GM15510 (cell line): ENCODE measurements around the gene SERINC3.

ENCODE experiments used
- POLR2A ChIP-seq: IDR thresholded peaks from 3 replicates; pipeline ENCODE4 v1.6.1; 2011; ENCODE audit warnings: borderline replicate concordance; ENCODE audit not compliant: insufficient read length; ENCODE audit errors: extremely low read depth

The SERINC3 gene

GRCh38 chr20:44485830-44486198 lies 36.1 kb downstream of the SERINC3 start:
- TF ChIP-seq POLR2A: no peak

DNA sequence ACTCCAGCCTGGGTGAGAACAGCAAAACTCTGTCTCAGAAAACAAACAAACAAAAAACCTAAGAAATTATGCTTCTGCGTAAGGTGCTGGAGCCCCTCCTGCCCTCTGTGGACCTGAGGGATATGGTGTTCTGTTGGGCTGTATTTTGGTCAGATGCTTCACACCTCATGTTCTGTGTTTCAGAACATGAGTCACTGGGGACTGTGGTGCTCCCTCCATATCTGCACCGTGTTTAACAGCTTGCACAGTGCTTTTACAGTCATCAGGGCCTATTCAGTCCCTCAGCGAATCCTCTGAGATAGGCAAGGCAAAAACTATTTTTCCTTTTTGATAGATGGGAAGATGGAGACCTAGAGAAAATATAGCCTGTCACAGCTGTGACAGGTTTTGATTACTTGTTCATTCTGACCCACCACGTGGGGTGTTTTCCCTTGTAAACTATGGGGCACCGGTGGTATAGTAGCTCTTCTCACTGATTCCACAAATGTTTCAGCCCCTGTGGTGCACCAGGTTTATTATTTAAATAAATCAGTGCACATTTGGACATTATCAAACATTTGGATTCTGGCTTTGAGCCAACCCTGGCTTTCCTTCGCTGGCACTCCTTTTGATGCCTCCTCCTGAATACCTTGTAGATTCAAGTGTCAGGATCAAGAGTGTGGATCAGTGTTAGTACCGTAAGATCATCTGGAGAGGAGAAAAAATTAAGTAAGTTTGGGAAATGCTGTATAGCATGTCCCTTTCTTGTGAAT lies 36.6 kb downstream of the SERINC3 start:
- TF ChIP-seq POLR2A: no peak

DNA sequence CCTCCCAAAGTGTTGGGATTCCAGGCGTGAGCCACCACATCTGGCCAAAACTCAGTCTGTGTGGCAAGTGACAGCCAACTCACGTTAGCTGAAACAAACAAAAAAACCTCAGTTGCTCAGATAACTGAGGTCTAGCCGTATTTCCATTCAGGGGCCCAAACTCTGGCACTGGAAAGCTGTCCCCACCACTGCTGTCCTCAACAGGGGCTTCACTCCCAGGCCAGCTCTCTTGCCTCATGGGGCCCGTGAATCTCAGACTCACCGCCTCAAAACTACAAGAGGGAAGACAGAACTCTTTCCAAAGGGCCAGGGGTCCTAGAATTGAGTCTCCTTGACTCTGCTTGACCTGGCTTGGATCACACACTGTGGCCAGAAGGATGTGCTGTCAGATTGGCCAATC lies 38.8 kb downstream of the SERINC3 start:
- no peak for TF ChIP-seq POLR2A

DNA sequence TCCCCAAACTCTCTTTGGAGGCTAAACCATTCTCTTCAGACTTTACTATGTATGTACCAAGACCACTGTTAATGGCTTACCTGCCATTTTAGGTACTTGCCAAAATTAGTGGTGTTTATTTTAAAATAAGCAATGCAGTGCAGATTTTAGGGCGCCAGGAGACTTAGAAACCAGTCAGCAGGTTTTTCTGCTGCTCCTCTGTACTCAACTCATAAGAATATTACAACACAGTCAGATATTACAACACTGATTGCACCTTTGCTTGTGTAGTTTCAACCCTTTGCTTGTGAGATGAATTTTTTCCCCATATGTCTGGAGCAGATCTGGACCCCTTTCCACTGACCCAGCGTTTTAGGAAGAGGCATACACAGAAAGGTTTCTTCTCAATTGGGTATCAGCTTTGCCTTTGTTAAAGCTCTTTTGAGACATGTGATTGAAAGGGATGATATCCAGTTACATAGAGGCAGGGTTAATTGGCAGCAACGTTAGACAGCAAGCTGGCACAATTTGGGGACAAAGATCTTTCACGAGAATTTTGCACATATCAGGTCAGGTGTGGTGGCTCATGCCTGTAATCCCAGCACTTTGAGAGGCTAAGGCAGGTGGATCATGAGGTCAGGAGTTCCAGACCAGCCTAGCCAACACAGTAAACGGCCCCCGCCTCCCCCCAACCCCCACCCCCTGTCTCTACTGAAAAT lies 40.0 kb downstream of the SERINC3 start:
- TF ChIP-seq POLR2A: no peak

- TF ChIP-seq POLR2A: no peak
Observed at GRCh38 chr20:44480097-44480496, 41.8 kb downstream of the SERINC3 start.

- TF ChIP-seq POLR2A: no peak
Observed at GRCh38 chr20:44479643-44480042, 42.2 kb downstream of the SERINC3 start.

- TF ChIP-seq POLR2A: no peak
Observed at GRCh38 chr20:44478206-44478605, 43.7 kb downstream of the SERINC3 start.

GRCh38 chr20:44477151-44477550 lies 44.7 kb downstream of the SERINC3 start:
- no peak for TF ChIP-seq POLR2A

- peak; percentile 99 for TF ChIP-seq POLR2A
Observed at GRCh38 chr20:44475694-44476560, 45.9 kb downstream of the SERINC3 start, which contains the start of gene TTPAL. Gene TTPAL, plus strand, starts transcription at chr20:44475874. Its CDS starts 4,126 bp downstream, at chr20:44480000.

GRCh38 chr20:44475372-44475693 lies 46.5 kb downstream of the SERINC3 start:
- no peak for TF ChIP-seq POLR2A

DNA sequence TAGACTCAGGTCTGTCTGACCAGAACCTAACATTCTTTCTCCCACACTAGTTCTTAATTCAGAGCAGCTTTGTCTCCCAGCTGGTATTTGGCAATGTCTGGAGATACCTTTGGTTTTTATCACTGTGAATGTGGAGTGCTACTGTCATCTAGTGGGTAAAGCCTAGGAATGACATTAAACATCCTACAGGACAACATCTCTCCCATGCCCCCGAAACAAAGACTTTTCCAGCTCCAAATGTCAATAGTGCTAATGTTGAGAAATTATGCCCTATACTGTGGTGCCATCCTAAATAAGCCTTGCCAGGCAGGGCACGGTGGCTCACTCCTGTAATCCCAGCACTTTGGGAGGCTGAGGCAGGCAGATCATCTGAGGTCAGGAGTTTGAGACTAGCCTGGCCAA lies 50.4 kb downstream of the SERINC3 start:
- TF ChIP-seq POLR2A: no peak

DNA sequence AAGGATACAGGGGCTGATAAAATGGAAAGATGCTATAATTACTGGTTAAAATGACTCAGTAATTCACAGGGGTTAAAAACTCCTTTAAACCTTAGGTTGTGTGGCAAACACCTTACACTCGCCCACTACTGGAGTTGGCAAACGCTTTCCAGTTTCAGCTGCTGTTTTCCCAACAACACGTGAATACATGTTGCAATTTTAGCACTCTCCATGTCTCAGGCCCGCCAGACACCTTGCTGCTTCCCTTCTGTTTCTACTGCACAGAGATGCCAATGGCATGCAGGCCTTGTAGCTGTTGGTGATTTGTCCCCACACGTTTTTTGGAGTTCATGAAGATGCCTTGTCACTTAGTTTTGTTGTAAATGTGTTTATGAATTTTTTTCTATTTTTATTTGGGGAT lies 51.5 kb downstream of the SERINC3 start:
- no peak for TF ChIP-seq POLR2A

DNA sequence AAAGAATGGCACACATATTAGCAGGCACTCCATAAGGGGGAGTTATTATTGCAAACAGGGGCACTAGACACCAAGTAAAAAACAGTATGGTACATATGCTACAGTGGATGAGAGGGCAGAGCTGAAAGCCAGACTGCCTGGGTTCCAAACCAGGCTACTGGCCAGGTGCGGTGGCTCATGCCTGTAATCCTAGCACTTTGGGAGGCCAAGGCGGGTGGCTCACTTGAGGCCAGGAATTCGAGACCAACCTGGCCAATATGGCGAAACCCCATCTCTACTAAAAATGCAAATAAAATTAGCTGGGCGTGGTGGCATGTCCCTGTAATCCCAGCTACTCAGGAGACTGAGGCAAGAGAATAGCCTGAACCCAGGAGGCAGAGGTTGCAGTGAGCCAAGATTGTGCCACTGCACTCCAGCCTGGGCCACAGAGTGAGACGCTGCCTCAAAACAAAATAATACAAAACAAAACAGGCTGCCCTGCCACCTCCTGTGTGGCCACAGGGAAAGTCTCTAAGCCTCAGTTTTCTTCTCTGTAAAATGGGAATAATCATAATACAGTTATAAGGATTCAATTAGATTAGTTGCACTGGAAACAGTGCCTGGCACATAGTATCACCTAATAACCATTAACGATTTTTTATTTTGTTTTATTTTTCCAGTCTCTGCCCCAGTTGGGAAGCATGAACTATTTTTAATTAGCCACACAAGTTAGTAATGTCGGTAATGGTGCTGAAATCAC lies 53.7 kb downstream of the SERINC3 start:
- no peak for TF ChIP-seq POLR2A

DNA sequence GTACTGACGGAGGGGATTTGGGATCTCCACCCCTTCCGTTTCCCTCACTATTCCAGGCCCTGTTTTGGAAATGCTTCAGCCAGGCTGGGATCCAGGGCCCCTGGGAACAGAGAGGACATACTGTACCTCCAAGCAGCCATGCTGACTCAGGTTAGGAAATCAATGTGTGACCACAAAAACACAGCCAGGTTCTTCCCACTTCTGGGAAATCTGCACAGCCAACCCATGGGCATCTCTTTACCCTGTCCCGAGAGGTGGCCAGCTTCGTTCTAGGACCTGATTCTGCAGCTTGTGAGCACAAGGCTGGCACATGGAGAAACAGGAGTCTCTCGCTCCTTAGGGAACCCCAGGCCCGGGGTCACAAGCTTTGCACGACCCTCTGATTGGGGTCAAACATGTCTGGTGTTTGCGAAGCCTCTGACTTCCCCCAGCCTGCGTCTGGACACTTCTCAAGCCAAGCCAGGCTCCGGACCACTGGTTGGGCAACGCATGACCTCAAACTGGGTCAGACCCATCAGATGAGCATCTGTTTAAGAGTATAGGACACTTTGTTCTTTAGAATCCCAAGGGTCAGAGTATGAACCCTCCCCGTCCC lies 54.5 kb downstream of the SERINC3 start:
- TF ChIP-seq POLR2A: no peak
